Activated CD4-positive, alpha-beta memory T cell treated with anti-CD3 and anti-CD28 coated beads for 36 hours (primary cell): ENCODE results near the gene DLGAP1. TPM values are rescaled to one million over a fixed set of nuclear protein-coding genes. Genes with fewer than 3 reads are reported as not detected.

Experiments
- CTCF ChIA-PET: fragments of 350-600 bp; sonication (Branson Sonifier 250); formaldehyde crosslinking; loops from one replicate; lab custom pipeline; 2021; ENCODE audit warnings: antibody characterized with exemption, inconsistent platforms; lab: Charles Lee
- POLR2A ChIA-PET: fragments of 350-600 bp; sonication (Branson Sonifier 250); formaldehyde crosslinking; loops from one replicate; lab custom pipeline; 2021; ENCODE audit warnings: antibody characterized with exemption; lab: Charles Lee
- DNase-seq: peaks from one replicate; pipeline ENCODE4 v3.0.0-alpha.2; 2020
- H3K27ac Mint-ChIP-seq: one replicate; pipeline ENCODE4 v1.8.0; 2021; ENCODE audit warnings: mixed read lengths
- H3K27me3 Mint-ChIP-seq: one replicate; pipeline ENCODE4 v1.8.0; 2021; ENCODE audit warnings: mixed read lengths
- H3K36me3 Mint-ChIP-seq: one replicate; pipeline ENCODE4 v1.8.0; 2021; ENCODE audit warnings: mixed read lengths
- H3K4me1 Mint-ChIP-seq: one replicate; pipeline ENCODE4 v1.8.0; 2021; ENCODE audit warnings: low read depth, mixed read lengths
- H3K4me3 Mint-ChIP-seq: one replicate; pipeline ENCODE4 v1.8.0; 2021; ENCODE audit warnings: mild to moderate bottlenecking, mixed read lengths
- H3K9me3 Mint-ChIP-seq: one replicate; pipeline ENCODE4 v1.8.0; 2021; ENCODE audit warnings: mixed read lengths
- intact Hi-C: fragments of 100-400 bp; cut with micrococcal nuclease; formaldehyde crosslinking; loops from one replicate; pipeline ENCODE4 v1.15.1; 2023
- total RNA-seq, 2 experiments: library from RNA; stranded (reverse); gene quantifications; one replicate each; pipeline ENCODE4 v1.2.3, GENCODE V29; 2021

DLGAP1 gene
- total RNA-seq, 2 experiments from 2014 or later = 0.45 to 1.0 TPM

DNA sequence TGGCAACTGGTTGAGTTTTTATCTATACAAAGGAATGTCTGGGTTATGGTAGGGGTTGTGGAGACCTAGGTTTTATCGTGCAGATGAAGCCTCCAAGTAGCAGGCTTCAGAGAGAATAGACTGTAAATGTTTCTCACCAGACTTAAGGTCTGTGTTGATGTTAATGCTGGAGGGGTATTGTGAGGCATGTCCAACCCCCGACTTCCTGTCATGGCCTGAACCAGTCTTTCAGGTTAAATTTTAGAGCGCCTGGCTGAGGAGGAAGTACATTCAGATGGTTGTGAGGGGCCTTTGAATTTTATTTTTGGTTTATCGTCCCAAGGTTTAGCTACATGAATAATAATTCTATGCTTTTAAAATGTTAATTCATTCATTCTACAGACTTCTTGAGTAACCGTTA lies 435.1 kb downstream of the DLGAP1 start:
- intact Hi-C loops = no loop called here
- H3K36me3 Mint-ChIP-seq = no peaks in the 10 kb centered on the region
- DNase-seq = no peak
- no peaks in the 10 kb centered on the region for H3K4me1 Mint-ChIP-seq
- CTCF ChIA-PET = no interaction called here
- POLR2A ChIA-PET = no interaction called here
- no peak overlapping the region for H3K4me3 Mint-ChIP-seq
- peaks cover 4% of the 10 kb centered on the region for H3K9me3 Mint-ChIP-seq
- H3K27me3 Mint-ChIP-seq = peaks cover 2% of the 10 kb centered on the region
- H3K27ac Mint-ChIP-seq = no peak overlapping the region

DNA sequence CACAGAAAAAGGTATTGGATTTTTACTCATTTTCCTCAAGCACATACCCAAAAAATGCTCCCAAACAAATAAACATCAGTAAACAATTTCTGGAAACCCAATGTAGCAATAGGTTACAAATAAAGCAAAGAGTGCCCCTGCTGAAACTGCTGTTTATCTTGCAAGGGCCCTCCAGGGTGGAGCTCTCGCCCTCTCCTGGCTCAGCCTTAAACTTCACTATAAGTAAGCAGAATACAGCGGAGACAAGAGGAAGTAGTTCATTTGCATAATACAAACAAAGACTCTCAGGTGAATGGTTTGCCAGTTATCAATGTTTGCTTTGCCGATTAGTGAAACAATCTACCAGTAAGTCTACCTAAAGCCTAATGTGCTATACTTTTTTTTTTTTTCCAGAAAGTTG lies 437.6 kb downstream of the DLGAP1 start:
- peaks cover 2% of the 10 kb centered on the region for H3K9me3 Mint-ChIP-seq
- ChIA-PET POLR2A (no interaction called here), CTCF (no interaction called here)
- intact Hi-C loops = no loop called here
- H3K4me3 Mint-ChIP-seq = no peak overlapping the region
- H3K4me1 Mint-ChIP-seq = no peaks in the 10 kb centered on the region
- DNase-seq = no peak
- H3K27me3 Mint-ChIP-seq = peaks cover 2% of the 10 kb centered on the region
- H3K36me3 Mint-ChIP-seq = no peaks in the 10 kb centered on the region
- no peak overlapping the region for H3K27ac Mint-ChIP-seq

DNA sequence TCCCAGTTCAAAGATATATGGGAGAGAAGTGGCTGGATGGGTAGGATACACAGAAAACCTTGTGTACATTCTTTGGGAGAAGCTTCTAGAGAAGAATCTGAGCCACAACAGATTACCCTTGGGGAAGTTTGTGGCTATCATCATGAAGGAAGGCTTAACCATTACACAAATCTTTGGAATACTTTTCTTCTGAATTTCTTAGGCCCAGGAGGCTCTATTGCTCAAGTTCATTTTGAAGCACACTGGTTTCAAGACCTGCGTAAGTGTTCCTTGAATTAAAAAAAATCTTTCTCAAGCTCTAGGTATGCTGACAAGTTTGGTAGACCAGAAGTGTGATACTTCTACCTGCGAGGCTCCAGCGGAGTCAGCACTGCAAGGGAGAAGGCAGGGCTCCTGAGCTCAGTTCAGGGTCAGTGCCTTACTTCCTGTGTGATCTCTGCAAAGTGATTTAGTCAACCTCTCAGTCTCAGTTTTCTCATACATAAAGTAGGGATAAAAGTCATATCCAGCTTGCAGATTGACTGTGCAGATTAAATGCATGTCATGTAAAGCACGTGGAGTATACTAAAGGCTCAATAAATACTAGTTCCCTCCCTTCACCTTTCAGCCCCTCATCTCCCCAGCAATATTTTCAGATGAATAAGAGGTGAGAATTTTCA lies 438.6 kb downstream of the DLGAP1 start:
- Mint-ChIP-seq H3K4me1 (no peaks in the 10 kb centered on the region), H3K4me3 (no peak overlapping the region), H3K27ac (no peak overlapping the region), H3K27me3 (peaks cover 5% of the 10 kb centered on the region), H3K36me3 (no peaks in the 10 kb centered on the region), H3K9me3 (no peaks in the 10 kb centered on the region)
- intact Hi-C loops = no loop called here
- DNase-seq = peak; percentile 23
- ChIA-PET POLR2A (no interaction called here), CTCF (interaction anchor here (1.9 kb wide), 1 partner anchor 21 kb away, joined by 4 read pairs; no protein-coding TSS in a partner anchor)

DNA sequence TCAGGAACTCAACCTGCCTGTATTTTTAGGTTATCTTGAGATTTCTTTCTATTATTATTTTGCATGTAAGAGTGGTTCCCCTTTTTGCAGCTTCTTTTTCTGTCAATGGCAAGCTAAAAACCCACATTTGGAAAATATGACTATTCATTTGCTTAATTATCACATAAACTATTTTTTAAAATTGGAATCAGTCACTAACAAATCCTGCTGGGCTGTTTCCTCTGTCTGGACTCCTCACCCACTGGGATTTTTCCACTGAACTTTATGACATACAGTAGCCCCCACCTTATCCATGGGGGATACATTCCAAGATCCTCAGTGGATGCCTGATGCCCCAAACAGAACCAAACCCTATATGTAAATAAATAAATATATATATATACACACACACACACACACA lies 447.3 kb downstream of the DLGAP1 start:
- CTCF ChIA-PET = interaction anchor here (1.0 kb wide), 1 partner anchor 13 kb away, joined by 3 read pairs; no protein-coding TSS in a partner anchor
- Mint-ChIP-seq H3K27ac (no peak overlapping the region), H3K9me3 (no peaks in the 10 kb centered on the region), H3K36me3 (no peaks in the 10 kb centered on the region), H3K27me3 (peaks cover 21% of the 10 kb centered on the region), H3K4me1 (peaks cover 5% of the 10 kb centered on the region), H3K4me3 (no peak overlapping the region)
- POLR2A ChIA-PET = no interaction called here
- intact Hi-C loops = no loop called here
- no peak for DNase-seq

DNA sequence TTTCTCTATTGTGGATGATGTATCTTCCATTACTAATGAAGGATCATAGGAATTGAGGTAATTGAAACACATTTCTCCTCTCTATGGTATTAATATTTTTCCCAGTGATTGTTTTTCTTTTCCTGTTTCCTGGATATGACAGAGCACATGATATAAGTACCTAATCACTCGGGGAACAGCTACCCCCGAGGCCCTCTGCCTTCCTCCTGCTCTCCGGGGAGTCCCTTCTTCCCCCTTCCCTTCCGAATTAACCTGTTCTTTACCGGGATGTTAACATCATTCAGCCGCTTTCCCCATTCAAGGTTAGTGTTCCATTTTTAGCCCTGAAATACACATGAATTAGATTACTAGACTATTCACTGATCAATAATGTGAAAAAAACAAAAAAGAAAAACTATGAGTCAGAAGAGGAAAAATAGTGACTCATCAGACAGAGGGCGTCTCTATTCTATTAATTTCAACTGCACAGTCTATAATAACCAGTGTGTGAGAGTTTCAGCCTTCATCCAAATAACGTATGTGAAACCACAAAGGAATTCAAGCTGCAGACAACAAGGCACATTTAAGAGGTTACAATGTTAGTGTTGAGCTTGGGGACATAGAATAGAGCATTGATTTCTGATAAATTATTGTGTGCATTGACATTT lies 450.8 kb downstream of the DLGAP1 start:
- intact Hi-C loops = no loop called here
- H3K27ac Mint-ChIP-seq = no peak overlapping the region
- peaks cover 14% of the 10 kb centered on the region for H3K27me3 Mint-ChIP-seq
- H3K4me1 Mint-ChIP-seq = peaks cover 5% of the 10 kb centered on the region
- no peaks in the 10 kb centered on the region for H3K9me3 Mint-ChIP-seq
- POLR2A ChIA-PET = no interaction called here
- H3K4me3 Mint-ChIP-seq = no peak overlapping the region
- CTCF ChIA-PET = interaction anchor here (1.0 kb wide), 1 partner anchor 9 kb away, joined by 4 read pairs; no protein-coding TSS in a partner anchor
- DNase-seq = no peak
- no peaks in the 10 kb centered on the region for H3K36me3 Mint-ChIP-seq

DNA sequence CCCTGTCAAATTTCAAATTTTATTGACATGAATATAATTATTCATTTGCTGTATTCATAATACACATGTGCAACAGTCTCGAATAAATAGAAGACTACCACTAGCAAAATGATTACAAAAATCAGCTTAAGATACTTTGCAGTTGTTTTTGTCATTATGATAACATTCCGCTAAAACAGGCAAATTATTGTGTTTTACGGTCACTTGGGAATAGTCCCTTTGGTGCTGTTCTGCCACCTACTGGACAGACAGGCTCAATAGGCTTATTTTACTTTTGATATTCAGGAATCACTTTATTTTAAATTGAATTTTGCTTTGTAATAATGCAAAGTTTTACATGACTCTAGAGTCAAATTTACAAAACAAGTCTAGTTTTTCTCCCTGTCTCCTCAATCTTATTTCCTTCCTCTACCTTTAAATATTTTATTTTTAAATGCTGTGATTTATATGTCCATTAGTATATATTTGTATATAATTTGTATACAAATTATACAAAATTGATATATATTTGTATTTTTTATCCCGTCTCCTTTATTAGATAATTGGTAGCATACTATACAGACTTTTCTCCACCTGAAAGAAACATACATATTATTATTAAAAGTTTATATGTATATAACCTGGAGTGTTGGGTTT lies 456.3 kb downstream of the DLGAP1 start:
- ChIA-PET CTCF (interaction anchor here (1.2 to 4.3 kb wide), 2 partner anchors 10 to 227 kb away, joined by 4 to 54 read pairs; no protein-coding TSS in a partner anchor), POLR2A (no interaction called here)
- Mint-ChIP-seq H3K36me3 (no peaks in the 10 kb centered on the region), H3K9me3 (no peaks in the 10 kb centered on the region), H3K27me3 (peaks cover 7% of the 10 kb centered on the region), H3K27ac (no peak overlapping the region), H3K4me3 (no peak overlapping the region), H3K4me1 (peaks cover 2% of the 10 kb centered on the region)
- no peak for DNase-seq
- intact Hi-C loops = loop anchor here (5.0 kb wide), 2 partner anchors 297 to 717 kb away; no protein-coding TSS in a partner anchor

DNA sequence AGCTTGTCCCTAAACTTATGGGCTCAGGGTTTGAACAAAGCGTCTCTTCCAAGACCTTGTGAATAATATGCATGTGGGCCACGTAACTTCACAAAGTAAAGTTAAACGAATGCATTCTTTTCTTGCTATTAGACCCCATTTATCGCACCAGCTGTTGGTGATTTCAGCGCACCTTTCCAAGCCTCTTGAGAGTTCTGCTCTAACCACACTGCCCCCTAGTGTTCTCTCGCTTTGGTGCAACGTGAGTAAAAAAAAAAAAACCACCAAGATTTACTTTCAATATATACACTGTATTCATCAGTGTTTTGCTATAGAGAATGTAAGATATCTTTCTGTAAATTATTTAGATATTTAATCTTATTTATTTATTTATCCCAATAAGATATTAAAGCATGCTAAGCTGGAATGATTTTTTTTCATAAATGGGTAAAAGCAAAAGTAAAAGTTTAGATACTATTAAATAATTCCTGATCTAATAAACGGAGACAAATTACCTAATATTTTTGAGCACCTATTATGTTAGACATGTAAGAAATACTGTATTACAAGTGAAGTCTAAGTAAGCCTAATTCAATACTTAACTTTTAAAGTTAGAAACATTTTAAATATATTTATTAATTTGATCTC lies 459.5 kb downstream of the DLGAP1 start:
- peaks cover 4% of the 10 kb centered on the region for H3K27me3 Mint-ChIP-seq
- intact Hi-C loops = loop anchor here (1.0 to 5.0 kb wide), 3 partner anchors 224 to 713 kb away; no protein-coding TSS in a partner anchor
- POLR2A ChIA-PET = no interaction called here
- DNase-seq = peak; percentile 61
- peaks cover 2% of the 10 kb centered on the region for H3K4me1 Mint-ChIP-seq
- no peak overlapping the region for H3K27ac Mint-ChIP-seq
- no peak overlapping the region for H3K4me3 Mint-ChIP-seq
- H3K9me3 Mint-ChIP-seq = no peaks in the 10 kb centered on the region
- no peaks in the 10 kb centered on the region for H3K36me3 Mint-ChIP-seq
- CTCF ChIA-PET = interaction anchor here (0.6 to 6.0 kb wide), 18 partner anchors 9 to 1176 kb away, joined by 3 to 65 read pairs (median 4); no protein-coding TSS in a partner anchor

DNA sequence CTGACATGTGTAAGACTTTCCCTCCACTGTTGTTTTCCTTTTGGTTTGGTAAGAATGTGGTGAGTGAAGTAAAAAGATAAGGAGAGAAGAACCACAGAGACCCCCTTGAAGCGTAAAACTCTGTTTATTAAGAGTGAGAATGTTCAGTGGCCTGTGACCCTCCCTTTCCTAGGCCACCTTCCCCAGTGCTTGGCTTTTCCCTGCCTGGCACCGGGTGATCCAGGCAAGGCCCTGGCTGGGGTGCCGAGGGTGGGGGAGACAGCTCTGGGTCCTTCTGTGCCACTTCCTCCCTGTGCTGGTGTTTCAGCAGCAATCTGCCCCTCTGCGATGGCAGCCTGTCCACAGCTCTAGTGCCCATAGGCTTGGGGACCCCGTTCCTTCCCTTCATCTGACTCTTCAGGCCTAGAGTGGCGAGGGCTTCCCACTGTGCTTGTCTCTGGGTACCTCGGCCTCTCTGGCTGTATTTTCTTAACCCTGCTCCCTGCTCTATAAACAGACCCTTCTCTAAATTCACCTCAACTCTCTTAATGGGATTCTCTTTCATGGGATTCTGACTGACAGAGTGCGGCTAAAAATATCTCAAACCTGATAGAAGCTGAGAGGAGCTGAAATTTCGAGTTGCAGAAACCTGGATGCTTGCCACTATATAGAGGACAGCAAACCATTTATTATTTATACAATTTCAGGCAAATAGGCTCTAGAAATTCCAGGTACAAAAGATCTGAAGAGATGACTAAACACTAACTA lies 461.0 kb downstream of the DLGAP1 start:
- H3K27ac Mint-ChIP-seq = no peak overlapping the region
- no peaks in the 10 kb centered on the region for H3K9me3 Mint-ChIP-seq
- H3K27me3 Mint-ChIP-seq = peaks cover 5% of the 10 kb centered on the region
- H3K36me3 Mint-ChIP-seq = no peaks in the 10 kb centered on the region
- H3K4me3 Mint-ChIP-seq = no peak overlapping the region
- H3K4me1 Mint-ChIP-seq = peaks cover 2% of the 10 kb centered on the region
- ChIA-PET CTCF (interaction anchor here (1.1 to 6.0 kb wide), 9 partner anchors 8 to 696 kb away, joined by 3 to 65 read pairs (median 4); no protein-coding TSS in a partner anchor), POLR2A (no interaction called here)
- intact Hi-C loops = no loop called here
- no peak for DNase-seq

DNA sequence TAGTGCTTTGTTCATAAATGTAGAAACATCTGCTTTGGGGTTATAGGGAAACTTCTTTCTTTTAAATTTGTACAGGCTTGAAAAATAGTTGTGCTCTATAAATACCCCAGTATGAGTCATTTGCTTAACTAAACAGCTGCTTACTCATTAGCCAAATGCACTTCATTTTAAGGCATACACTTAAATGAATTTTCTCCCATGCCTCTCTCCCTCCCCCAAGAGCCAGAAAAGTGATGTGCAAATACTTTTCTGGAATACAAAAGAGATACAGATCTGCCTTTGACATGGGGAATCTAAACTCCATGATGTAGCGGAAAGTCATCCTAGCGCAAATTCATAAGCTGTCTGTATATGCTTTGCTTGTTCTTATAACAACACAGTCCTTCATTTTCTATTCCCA lies 469.4 kb downstream of the DLGAP1 start:
- no peak overlapping the region for H3K4me3 Mint-ChIP-seq
- no peak for DNase-seq
- H3K4me1 Mint-ChIP-seq = peaks cover 13% of the 10 kb centered on the region
- POLR2A ChIA-PET = no interaction called here
- peaks cover 1% of the 10 kb centered on the region for H3K27me3 Mint-ChIP-seq
- H3K9me3 Mint-ChIP-seq = no peaks in the 10 kb centered on the region
- no peak overlapping the region for H3K27ac Mint-ChIP-seq
- no peaks in the 10 kb centered on the region for H3K36me3 Mint-ChIP-seq
- CTCF ChIA-PET = interaction anchor here (0.8 to 1.5 kb wide), 3 partner anchors 9 to 214 kb away, joined by 3 to 4 read pairs (median 3); no protein-coding TSS in a partner anchor
- intact Hi-C loops = no loop called here

DNA sequence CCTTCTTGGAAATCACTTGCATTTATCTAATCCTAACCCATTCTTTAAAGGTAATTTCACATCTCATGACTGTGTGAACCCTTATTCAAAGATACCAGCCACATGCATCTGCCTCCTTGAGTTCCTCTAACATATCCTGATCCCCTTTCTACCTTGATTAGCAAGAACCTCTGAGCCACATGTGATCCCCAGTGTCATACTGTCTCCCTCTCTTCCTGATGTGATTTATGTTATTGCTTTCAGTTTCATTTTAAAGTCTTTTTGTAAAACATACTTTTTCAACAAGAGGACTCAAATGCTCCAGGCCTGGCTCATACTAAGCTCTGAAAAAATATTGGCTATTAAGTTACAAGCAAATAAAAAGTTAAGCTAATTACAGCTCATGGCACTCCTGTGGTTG lies 470.1 kb downstream of the DLGAP1 start:
- Mint-ChIP-seq H3K36me3 (peaks cover 2% of the 10 kb centered on the region), H3K27me3 (no peaks in the 10 kb centered on the region), H3K9me3 (peaks cover 2% of the 10 kb centered on the region), H3K4me3 (no peak overlapping the region), H3K4me1 (peaks cover 13% of the 10 kb centered on the region), H3K27ac (no peak overlapping the region)
- intact Hi-C loops = no loop called here
- ChIA-PET POLR2A (interaction anchor here (0.6 kb wide), 1 partner anchor 134 kb away, joined by 3 read pairs; no protein-coding TSS in a partner anchor), CTCF (interaction anchor here (2.6 kb wide), 1 partner anchor 10 kb away, joined by 16 read pairs; no protein-coding TSS in a partner anchor)
- no peak for DNase-seq

DNA sequence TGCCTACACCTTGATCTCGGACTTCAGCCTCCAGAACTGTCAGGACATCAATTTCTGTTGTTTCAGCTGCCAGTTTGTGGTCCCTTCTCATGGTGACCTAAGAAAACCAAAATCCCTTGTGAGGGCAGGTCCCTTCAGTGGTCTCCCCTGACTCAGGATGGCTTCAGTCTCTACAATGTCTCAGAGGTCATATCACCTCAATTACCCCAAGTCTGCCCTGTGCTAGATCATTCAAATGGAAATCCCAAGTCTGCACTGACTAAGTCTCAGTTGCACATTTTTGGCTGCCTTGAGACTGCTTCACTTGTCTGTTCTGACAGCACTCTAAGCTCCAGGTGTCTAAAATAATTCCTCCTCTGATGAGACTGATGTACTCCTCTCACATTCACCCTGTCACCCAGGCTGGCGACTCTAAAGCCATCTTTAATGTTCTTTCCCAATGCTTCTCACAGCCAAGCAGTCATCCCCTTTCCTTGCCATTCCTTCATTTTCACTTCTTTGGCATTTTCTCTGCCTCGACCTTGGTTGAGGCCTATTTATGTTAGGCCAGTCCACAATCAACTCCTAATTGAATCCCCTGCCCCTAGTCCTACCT lies 470.8 kb downstream of the DLGAP1 start:
- no peak overlapping the region for H3K27ac Mint-ChIP-seq
- ChIA-PET CTCF (interaction anchor here (2.6 kb wide), 1 partner anchor 11 kb away, joined by 16 read pairs; no protein-coding TSS in a partner anchor), POLR2A (no interaction called here)
- peaks cover 4% of the 10 kb centered on the region for H3K9me3 Mint-ChIP-seq
- DNase-seq = no peak
- H3K4me3 Mint-ChIP-seq = no peak overlapping the region
- peaks cover 4% of the 10 kb centered on the region for H3K36me3 Mint-ChIP-seq
- intact Hi-C loops = no loop called here
- H3K27me3 Mint-ChIP-seq = peaks cover under 1% of the 10 kb centered on the region
- H3K4me1 Mint-ChIP-seq = peaks cover 13% of the 10 kb centered on the region
